ENCODE data around the gene NOP16.

NOP16 gene

GRCh38 chr5:176384991-176385390 lies 3.4 kb downstream of the NOP16 start:
- no peaks in the 10 kb centered on the region for H3K4me1 ChIP-seq
- no peak for DNase-seq
- H3K36me3 ChIP-seq = peaks cover 66% of the 10 kb centered on the region
- TF ChIP-seq, protein P1, sequence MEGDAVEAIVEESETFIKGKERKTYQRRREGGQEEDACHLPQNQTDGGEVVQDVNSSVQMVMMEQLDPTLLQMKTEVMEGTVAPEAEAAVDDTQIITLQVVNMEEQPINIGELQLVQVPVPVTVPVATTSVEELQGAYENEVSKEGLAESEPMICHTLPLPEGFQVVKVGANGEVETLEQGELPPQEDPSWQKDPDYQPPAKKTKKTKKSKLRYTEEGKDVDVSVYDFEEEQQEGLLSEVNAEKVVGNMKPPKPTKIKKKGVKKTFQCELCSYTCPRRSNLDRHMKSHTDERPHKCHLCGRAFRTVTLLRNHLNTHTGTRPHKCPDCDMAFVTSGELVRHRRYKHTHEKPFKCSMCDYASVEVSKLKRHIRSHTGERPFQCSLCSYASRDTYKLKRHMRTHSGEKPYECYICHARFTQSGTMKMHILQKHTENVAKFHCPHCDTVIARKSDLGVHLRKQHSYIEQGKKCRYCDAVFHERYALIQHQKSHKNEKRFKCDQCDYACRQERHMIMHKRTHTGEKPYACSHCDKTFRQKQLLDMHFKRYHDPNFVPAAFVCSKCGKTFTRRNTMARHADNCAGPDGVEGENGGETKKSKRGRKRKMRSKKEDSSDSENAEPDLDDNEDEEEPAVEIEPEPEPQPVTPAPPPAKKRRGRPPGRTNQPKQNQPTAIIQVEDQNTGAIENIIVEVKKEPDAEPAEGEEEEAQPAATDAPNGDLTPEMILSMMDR (IDR thresholded peaks at IDR 0.05; ENCODE audit: low read depth, low read length) = no peak
- no peak overlapping the region for H3K4me3 ChIP-seq (ENCODE audit: low read depth, low read length)
- no peaks in the 10 kb centered on the region for H3K9me3 ChIP-seq
- H3K27me3 ChIP-seq = no peaks in the 10 kb centered on the region

DNA sequence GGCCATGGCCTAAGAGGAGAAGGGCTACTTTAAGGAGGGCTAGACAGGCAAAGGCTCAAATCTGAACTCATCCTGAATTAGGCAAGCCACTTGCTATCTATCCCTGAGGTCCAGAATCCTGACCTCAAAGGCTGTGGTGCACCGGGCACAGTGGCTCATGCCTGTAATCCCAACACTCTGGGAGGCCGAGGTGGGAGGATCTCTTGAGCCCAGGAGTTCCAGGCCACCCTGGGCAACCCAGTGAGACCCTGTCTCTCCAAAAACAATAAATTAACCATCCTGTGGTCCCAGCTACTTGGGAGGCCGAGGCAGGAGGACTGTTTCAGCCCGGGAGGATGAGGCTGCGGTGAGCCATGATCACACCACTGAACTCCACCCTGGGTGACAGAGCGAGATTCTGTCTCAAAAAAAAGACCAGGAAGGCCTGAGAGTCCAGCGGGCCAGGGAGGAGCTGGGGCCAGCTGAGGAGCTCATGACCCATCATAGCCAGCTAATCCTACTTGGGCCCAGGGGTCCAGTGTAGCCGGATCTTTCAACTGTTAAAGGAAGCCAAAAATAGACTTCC lies 4.0 kb downstream of the NOP16 start:
- H3K36me3 ChIP-seq = peaks cover 66% of the 10 kb centered on the region
- DNase-seq = no peak
- TF ChIP-seq, protein P1 (IDR thresholded peaks at IDR 0.05; ENCODE audit: low read depth, low read length) = no peak

DNA sequence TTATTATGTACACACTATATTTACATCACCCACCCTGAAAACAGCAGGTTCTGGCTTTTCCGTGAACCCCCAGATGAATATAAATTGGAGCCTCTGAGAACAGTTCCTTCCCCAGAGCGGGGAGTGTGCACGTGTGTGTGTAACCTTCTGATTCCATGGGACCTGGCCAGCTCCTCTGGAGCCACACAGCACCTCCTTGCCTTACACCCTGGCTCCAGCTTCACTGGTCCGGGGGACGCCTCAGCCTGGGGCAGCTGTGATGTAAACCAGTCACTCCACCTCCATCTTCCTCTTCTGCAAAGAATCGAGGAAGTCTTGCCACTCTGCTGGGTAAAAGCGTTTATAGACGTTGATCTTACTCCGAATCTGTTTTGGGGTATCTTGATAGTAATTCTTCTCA lies 4.4 kb downstream of the NOP16 start:
- no peaks in the 10 kb centered on the region for H3K9me3 ChIP-seq
- no peaks in the 10 kb centered on the region for H3K4me1 ChIP-seq
- no peak for DNase-seq
- H3K36me3 ChIP-seq = peaks cover 66% of the 10 kb centered on the region
- H3K27me3 ChIP-seq = no peaks in the 10 kb centered on the region
- H3K4me3 ChIP-seq (ENCODE audit: low read depth, low read length) = no peak overlapping the region
- TF ChIP-seq, protein P1 (IDR thresholded peaks at IDR 0.05; ENCODE audit: low read depth, low read length) = no peak

More for the DNA sequence above, 4.0 kb downstream of the NOP16 start:
- Histone ChIP-seq H3K4me1 (no peaks in the 10 kb centered on the region), H3K4me3 (ENCODE audit: low read depth, low read length) (no peak overlapping the region), H3K27me3 (no peaks in the 10 kb centered on the region), H3K9me3 (no peaks in the 10 kb centered on the region)

DNA sequence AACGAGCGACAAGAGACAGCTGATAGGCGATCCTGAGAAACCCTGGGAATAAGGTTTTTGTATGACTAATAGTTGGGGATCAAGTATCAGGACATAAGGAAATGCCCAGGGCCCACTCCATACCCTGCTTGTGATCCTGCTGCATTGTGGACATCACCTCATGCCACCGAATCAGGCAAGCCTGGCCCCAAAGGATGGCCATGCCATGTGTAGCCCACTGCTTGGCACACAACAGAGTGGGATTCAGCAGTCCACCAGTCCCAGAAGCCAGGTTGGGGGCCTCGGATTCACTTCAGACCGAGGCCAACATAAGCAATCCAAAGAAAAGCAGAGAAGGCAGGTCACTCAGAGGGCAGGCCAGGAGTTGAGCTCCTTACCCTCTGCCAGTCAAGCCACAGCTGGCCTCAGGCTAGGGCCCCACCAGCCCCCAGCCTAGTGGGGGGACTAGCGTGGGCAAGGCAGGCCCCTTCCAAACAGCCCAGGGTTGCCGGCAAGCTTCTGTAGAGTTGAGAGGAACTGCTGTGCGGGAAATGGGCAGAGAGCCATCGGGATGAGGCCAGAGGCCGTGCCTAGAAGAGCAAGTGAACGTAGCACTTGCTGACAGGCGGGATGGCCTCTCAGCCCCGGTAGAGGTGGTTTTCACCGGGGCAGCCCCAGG lies 5.0 kb downstream of the NOP16 start:
- H3K4me1 ChIP-seq = no peaks in the 10 kb centered on the region
- H3K9me3 ChIP-seq = no peaks in the 10 kb centered on the region
- DNase-seq = no peak
- TF ChIP-seq, protein P1 (IDR thresholded peaks at IDR 0.05; ENCODE audit: low read depth, low read length) = no peak
- H3K4me3 ChIP-seq (ENCODE audit: low read depth, low read length) = no peak overlapping the region
- H3K36me3 ChIP-seq = peaks cover 66% of the 10 kb centered on the region
- no peaks in the 10 kb centered on the region for H3K27me3 ChIP-seq

DNA sequence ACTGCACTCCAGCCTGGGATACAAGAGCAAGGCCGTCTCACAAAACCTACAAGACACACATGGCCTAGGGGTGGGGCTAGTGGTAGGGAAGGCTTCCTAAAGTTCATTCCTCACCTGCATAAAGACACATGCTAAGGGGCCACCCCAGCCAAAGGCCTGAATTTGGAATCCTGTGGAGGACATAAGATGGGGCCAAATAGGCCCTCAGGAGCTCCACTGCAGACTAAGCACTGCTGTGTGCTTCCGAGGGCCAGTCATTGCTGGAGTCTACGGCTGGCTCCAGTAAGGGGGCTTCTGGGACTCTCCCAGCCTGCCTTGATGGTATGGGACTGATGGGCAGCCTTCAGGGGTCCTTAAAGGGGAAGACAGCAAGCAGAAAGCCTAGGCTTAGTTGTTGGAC lies 5.7 kb downstream of the NOP16 start:
- no peak overlapping the region for H3K4me3 ChIP-seq (ENCODE audit: low read depth, low read length)
- no peak for DNase-seq
- no peaks in the 10 kb centered on the region for H3K9me3 ChIP-seq
- no peaks in the 10 kb centered on the region for H3K27me3 ChIP-seq
- H3K36me3 ChIP-seq = peaks cover 65% of the 10 kb centered on the region
- TF ChIP-seq, protein P1 (IDR thresholded peaks at IDR 0.05; ENCODE audit: low read depth, low read length) = no peak
- no peaks in the 10 kb centered on the region for H3K4me1 ChIP-seq

GRCh38 chr5:176381979-176382378 lies 6.4 kb downstream of the NOP16 start:
- H3K36me3 ChIP-seq = peaks cover 57% of the 10 kb centered on the region

More at GRCh38 chr5:176381979-176382378, 6.4 kb downstream of the NOP16 start:
- no peak for DNase-seq
- H3K27me3 ChIP-seq = no peaks in the 10 kb centered on the region
- TF ChIP-seq, protein P1 (IDR thresholded peaks at IDR 0.05; ENCODE audit: low read depth, low read length) = no peak
- no peak overlapping the region for H3K4me3 ChIP-seq (ENCODE audit: low read depth, low read length)
- no peaks in the 10 kb centered on the region for H3K9me3 ChIP-seq
- no peaks in the 10 kb centered on the region for H3K4me1 ChIP-seq

Measured in BE2C (cell line).